GM12891 (cell line): ENCODE measurements around the gene CCNDBP1.

Experiments used
- POLR2A ChIP-seq: IDR thresholded peaks from 2 replicates; pipeline ENCODE4 v1.6.1; 2011; ENCODE audit warnings: low read depth, low read length, control low read depth
- TAF1 ChIP-seq: IDR thresholded peaks from 2 replicates; pipeline ENCODE4 v1.6.1; 2011; ENCODE audit warnings: low read depth, low read length, control low read depth

GRCh38 chr15:43214169-43214568 lies 29.0 kb downstream of the CCNDBP1 start:
- TF ChIP-seq POLR2A = no peak
- TF ChIP-seq TAF1 = no peak
